ENCODE results near the gene PAK4. TPM values are rescaled to one million over a fixed set of nuclear protein-coding genes. Genes with fewer than 3 reads are reported as not detected.
A peak's percentile ranks its signal among the peaks of the same experiment; 100 is the strongest.

The PAK4 gene
- total RNA-seq, 1 donor from 2014 or later: 19.4 TPM

GRCh38 chr19:39160889-39161672 lies 35.5 kb downstream of the PAK4 start:
- Histone ChIP-seq H3K27ac (peak overlapping the region; percentile 53), H3K4me3 (no peak overlapping the region), H3K36me3 (no peaks in the 10 kb centered on the region), H3K27me3 (no peaks in the 10 kb centered on the region), H3K4me1 (peaks cover 70% of the 10 kb centered on the region), H3K9me3 (no peaks in the 10 kb centered on the region)
- no peak for TF ChIP-seq POLR2AphosphoS5 (IDR thresholded peaks at IDR 0.05; ENCODE audit: insufficient read depth in 1 of 2, low read depth in 1 of 2)
- TF ChIP-seq POLR2A (IDR thresholded peaks at IDR 0.05): no peak
- no peak for TF ChIP-seq CTCF (IDR thresholded peaks at IDR 0.05)
- DNase-seq (ENCODE audit: extremely low spot score in 2 of 2): no peak
- intact Hi-C loops (cut with DNase I): no loop called here

GRCh38 chr19:39162441-39163043 lies 37.0 kb downstream of the PAK4 start:
- no peak overlapping the region for H3K4me3 ChIP-seq
- intact Hi-C loops (cut with DNase I): no loop called here
- DNase-seq (ENCODE audit: extremely low spot score in 2 of 2): no peak
- peaks cover 70% of the 10 kb centered on the region for H3K4me1 ChIP-seq
- no peaks in the 10 kb centered on the region for H3K27me3 ChIP-seq
- no peaks in the 10 kb centered on the region for H3K9me3 ChIP-seq
- H3K36me3 ChIP-seq: no peaks in the 10 kb centered on the region
- TF ChIP-seq CTCF (IDR thresholded peaks at IDR 0.05) (no peak), POLR2A (IDR thresholded peaks at IDR 0.05) (no peak), POLR2AphosphoS5 (IDR thresholded peaks at IDR 0.05; ENCODE audit: insufficient read depth in 1 of 2, low read depth in 1 of 2) (no peak)
- H3K27ac ChIP-seq: no peak overlapping the region

GRCh38 chr19:39163621-39164020 lies 38.0 kb downstream of the PAK4 start:
- Histone ChIP-seq H3K9me3 (no peaks in the 10 kb centered on the region), H3K36me3 (no peaks in the 10 kb centered on the region), H3K4me1 (peaks cover 66% of the 10 kb centered on the region), H3K27ac (no peak overlapping the region), H3K27me3 (no peaks in the 10 kb centered on the region), H3K4me3 (no peak overlapping the region)
- DNase-seq (ENCODE audit: extremely low spot score in 2 of 2): no peak
- intact Hi-C loops (cut with DNase I): no loop called here
- TF ChIP-seq CTCF (IDR thresholded peaks at IDR 0.05) (no peak), POLR2AphosphoS5 (IDR thresholded peaks at IDR 0.05; ENCODE audit: insufficient read depth in 1 of 2, low read depth in 1 of 2) (no peak), POLR2A (IDR thresholded peaks at IDR 0.05) (no peak)

GRCh38 chr19:39164289-39164688 lies 38.7 kb downstream of the PAK4 start:
- Histone ChIP-seq H3K9me3 (no peaks in the 10 kb centered on the region), H3K4me3 (no peak overlapping the region), H3K27me3 (no peaks in the 10 kb centered on the region), H3K27ac (no peak overlapping the region), H3K4me1 (peaks cover 60% of the 10 kb centered on the region), H3K36me3 (no peaks in the 10 kb centered on the region)
- DNase-seq (ENCODE audit: extremely low spot score in 2 of 2): no peak
- intact Hi-C loops (cut with DNase I): no loop called here
- TF ChIP-seq CTCF (IDR thresholded peaks at IDR 0.05) (no peak), POLR2A (IDR thresholded peaks at IDR 0.05) (no peak), POLR2AphosphoS5 (IDR thresholded peaks at IDR 0.05; ENCODE audit: insufficient read depth in 1 of 2, low read depth in 1 of 2) (no peak)

GRCh38 chr19:39165857-39166256 lies 40.3 kb downstream of the PAK4 start:
- H3K4me1 ChIP-seq: peaks cover 46% of the 10 kb centered on the region
- H3K36me3 ChIP-seq: peaks cover 0 to 12% of the 10 kb centered on the region in 2 donors
- intact Hi-C loops (cut with DNase I): no loop called here
- no peaks in the 10 kb centered on the region for H3K27me3 ChIP-seq
- H3K4me3 ChIP-seq: no peak overlapping the region
- TF ChIP-seq POLR2A (IDR thresholded peaks at IDR 0.05): no peak
- TF ChIP-seq CTCF (IDR thresholded peaks at IDR 0.05): no peak
- no peak for TF ChIP-seq POLR2AphosphoS5 (IDR thresholded peaks at IDR 0.05; ENCODE audit: insufficient read depth in 1 of 2, low read depth in 1 of 2)
- no peak for DNase-seq (ENCODE audit: extremely low spot score in 2 of 2)
- H3K27ac ChIP-seq: no peak overlapping the region
- no peaks in the 10 kb centered on the region for H3K9me3 ChIP-seq

Data from vagina (tissue), 2 donors.